ENCODE results near the gene CFAP54.

GRCh38 chr12:96510306-96510764, 21.0 kb downstream of the CFAP54 start:
- TF ChIP-seq CTCF (IDR thresholded peaks at IDR 0.05): no peak
- peak; percentile 68 for TF ChIP-seq POLR2AphosphoS5 (IDR thresholded peaks at IDR 0.05)
- no peak for TF ChIP-seq POLR2A (IDR thresholded peaks at IDR 0.05)
